K562 (cell line): ENCODE data around the gene KIRREL1. TPM values are rescaled to one million over a fixed set of nuclear protein-coding genes. Genes with fewer than 3 reads are reported as not detected.

Experiments
- ATAC-seq: fragments of 200-7000 bp; cut with Tn5 transposase; 3 replicates; pipeline ENCODE4 v1.9.1; 2020; ENCODE audit warnings: moderate library complexity
- BruUV-seq: library from RNA; stranded (reverse); fragments of 400-500 nt; replicated peaks from 2 replicates; lab custom pipeline; 2021; lab: Mats Ljungman, UMichigan
- CTCF ChIA-PET: fragments of 300-600 bp; formaldehyde crosslinking; extraction: SDS; loops from one replicate; lab custom pipeline; 2021; ENCODE audit warnings: low intra/inter-chr PET ratio; lab: Yijun Ruan, JAX
- POLR2A ChIA-PET: fragments of 300-600, 350-650 bp; sonication (Branson Sonifier 250); formaldehyde crosslinking; extraction: SDS; loops from one replicate; lab custom pipeline; 2021; ENCODE audit warnings: antibody characterized with exemption, inconsistent platforms; lab: Yijun Ruan, JAX
- DNase-seq, 4 experiments: peaks; one replicate each; pipeline versions ENCODE4 v3.0.0 to v3.0.0-alpha.2; 2011 to 2018; ENCODE audit warnings: low spot score in 3 of 4, mixed read lengths in 3 of 4; ENCODE audit errors: extremely low read depth in 1 of 4
- FAIRE-seq: peaks from 2 replicates; lab custom pipeline; 2011; peaks lifted over from hg19 to GRCh38; lab: Jason Lieb, UNC
- H2AFZ ChIP-seq: 2 replicates; pipeline ENCODE4 v1.6.0; 2011; ENCODE audit warnings: low read depth, low read length, control low read depth, inconsistent platforms
- H3K27ac ChIP-seq: fragments of 200-600 bp; 3 replicates; pipeline ENCODE4 v1.8.0; 2011; ENCODE audit warnings: low read depth, mild to moderate bottlenecking, control low read depth, inconsistent platforms, low read length, moderate library complexity, mixed read lengths; ENCODE audit errors: extremely low read depth
- H3K27me3 ChIP-seq, 2 experiments: fragments of 300-600 bp in 1 of 2; 2 replicates in 1 of 2; 3 replicates in 1 of 2; pipeline versions ENCODE4 v1.6.0 to v1.8.0; 2011; ENCODE audit warnings: inconsistent platforms in 2 of 2, low read length in 2 of 2, mild to moderate bottlenecking in 1 of 2, mixed read lengths in 1 of 2, moderate library complexity in 1 of 2; ENCODE audit not compliant: control insufficient read depth in 2 of 2, insufficient read depth in 2 of 2
- H3K36me3 ChIP-seq: fragments of 300-600 bp; 3 replicates; pipeline ENCODE4 v1.8.0; 2011; ENCODE audit warnings: mild to moderate bottlenecking, low read length, inconsistent platforms; ENCODE audit not compliant: control insufficient read depth, insufficient read depth
- H3K4me1 ChIP-seq, 2 experiments: fragments of 200-600 bp in 1 of 2; replicated peaks in 1 of 2; 2 replicates in 1 of 2; 3 replicates in 1 of 2; pipeline versions ENCODE4 v1.5.1 to v1.8.0; 2011; ENCODE audit warnings: inconsistent platforms in 2 of 2, low read length in 2 of 2, mild to moderate bottlenecking in 1 of 2, mixed read lengths in 1 of 2, moderate library complexity in 1 of 2; ENCODE audit not compliant: control insufficient read depth in 2 of 2, insufficient read depth in 2 of 2
- H3K4me2 ChIP-seq: 2 replicates; pipeline ENCODE4 v1.6.1; 2011; ENCODE audit warnings: low read length, control low read depth, inconsistent platforms, mixed read lengths; ENCODE audit not compliant: insufficient read depth
- H3K4me3 ChIP-seq: fragments of 200-600 bp; sonication (generic), shearing (Covaris generic); 2 replicates; pipeline ENCODE4 v1.5.1; 2016; ENCODE audit warnings: control low read depth, inconsistent platforms
- H3K79me2 ChIP-seq: fragments of 200-600 bp; 3 replicates; pipeline ENCODE4 v1.8.0; 2011; ENCODE audit warnings: low read length, inconsistent platforms; ENCODE audit not compliant: control insufficient read depth, insufficient read depth
- H3K9ac ChIP-seq, 2 experiments: 2 replicates each; pipeline versions ENCODE4 v1.6.0 to v1.6.1; 2011; ENCODE audit warnings: low read depth in 2 of 2, low read length in 2 of 2, control low read depth in 1 of 2, inconsistent platforms in 1 of 2, mild to moderate bottlenecking in 1 of 2, mixed read lengths in 1 of 2; ENCODE audit not compliant: insufficient read depth in 1 of 2
- H3K9me1 ChIP-seq: one replicate; pipeline ENCODE4 v1.6.0; 2011; ENCODE audit warnings: inconsistent platforms, mild to moderate bottlenecking, low read length, moderate library complexity; ENCODE audit not compliant: control insufficient read depth, insufficient read depth
- H3K9me3 ChIP-seq: replicated peaks from 2 replicates; pipeline ENCODE4 v1.5.1; 2011; ENCODE audit warnings: low read depth, low read length, inconsistent platforms; ENCODE audit not compliant: control insufficient read depth, insufficient read depth
- H4K20me1 ChIP-seq: replicated peaks from 2 replicates; pipeline ENCODE4 v1.6.1; 2011; ENCODE audit warnings: low read length, inconsistent platforms, mixed read lengths; ENCODE audit not compliant: control insufficient read depth, insufficient read depth
- ATF4 ChIP-seq: fragments of 450-650 bp; formaldehyde crosslinking; IDR thresholded peaks from 2 replicates; pipeline ENCODE4 v1.4.0; 2022; ENCODE audit warnings: mild to moderate bottlenecking, moderate library complexity
- ATF7 ChIP-seq: fragments of 450-650 bp; IDR thresholded peaks from 2 replicates; pipeline ENCODE4 v1.7.1; 2014; ENCODE audit warnings: mild to moderate bottlenecking, moderate library complexity
- BRD9 ChIP-seq: fragments of 450-650 bp; IDR thresholded peaks from 2 replicates; pipeline ENCODE4 v1.6.1; 2018; ENCODE audit warnings: low read depth; ENCODE audit not compliant: partially characterized antibody
- CEBPG ChIP-seq, 3 experiments: fragments of 200-800 bp in 1 of 3; sonication (Bioruptor generic) in 1 of 3; sonication (generic) in 1 of 3; formaldehyde crosslinking in 1 of 3; IDR thresholded peaks in 2 of 3; conservative IDR thresholded peaks in 1 of 3; 2 replicates each; pipeline versions ENCODE4 v1.6.1 to v1.8.0; 2016 to 2022; ENCODE audit warnings: missing compliant biosample characterization in 2 of 3, missing genetic modification characterization in 2 of 3, mild to moderate bottlenecking in 1 of 3, missing genetic modification reagents in 1 of 3
- CREB1 ChIP-seq, 2 experiments: sonication (generic) in 1 of 2; formaldehyde crosslinking in 1 of 2; IDR thresholded peaks; 2 replicates each; pipeline versions ENCODE4 v1.6.1 to v1.8.0; 2012 to 2022; ENCODE audit warnings: inconsistent platforms in 1 of 2, mild to moderate bottlenecking in 1 of 2, missing genetic modification reagents in 1 of 2, moderate library complexity in 1 of 2
- CREM ChIP-seq: IDR thresholded peaks from 2 replicates; pipeline ENCODE4 v1.6.1; 2014; ENCODE audit warnings: antibody characterized with exemption, low read depth
- FOXO4 ChIP-seq: fragments of 450-650 bp; formaldehyde crosslinking; IDR thresholded peaks from 2 replicates; pipeline ENCODE4 v1.4.0; 2020; ENCODE audit warnings: mild to moderate bottlenecking, moderate library complexity
- IFI16 ChIP-seq: fragments of 250-450 bp; sonication (Bioruptor Pico); IDR thresholded peaks from 2 replicates; pipeline ENCODE4 v2.1.2; 2022; ENCODE audit warnings: mild to moderate bottlenecking, inconsistent platforms
- RBM25 ChIP-seq: fragments of 200-400 bp; formaldehyde crosslinking; IDR thresholded peaks from 2 replicates; pipeline ENCODE4 v1.6.1; 2018; ENCODE audit warnings: low read length, low read depth, moderate library complexity; ENCODE audit not compliant: severe bottlenecking
- TAL1 ChIP-seq: fragments of 450-650 bp; IDR thresholded peaks from 2 replicates; pipeline ENCODE4 v1.6.1; 2016; ENCODE audit warnings: mild to moderate bottlenecking
- ZFP36 ChIP-seq: fragments of 150-350 bp; IDR thresholded peaks from 2 replicates; pipeline ENCODE4 v1.6.1; 2018; ENCODE audit warnings: low read length, low read depth; ENCODE audit not compliant: partially characterized antibody
- WGBS: fragments of 100-300 bp; shearing (Covaris generic); methylation state at CpG from one replicate; pipeline ENCODE4 v1.1.6; 2016; ENCODE audit warnings: low coverage, mixed read lengths; ENCODE audit not compliant: insufficient coverage; ENCODE audit errors: missing lambda C conversion rate; 5-methylcytosine and 5-hydroxymethylcytosine counted together
- in situ Hi-C: fragments of 300-500 bp; cut with MboI; formaldehyde crosslinking; loops from 4 replicates; pipeline ENCODE4 v1.15.0; 2018; ENCODE audit warnings: inconsistent platforms, mixed read lengths
- intact Hi-C: fragments of 100-400 bp; cut with micrococcal nuclease; formaldehyde crosslinking; loops from 2 replicates; pipeline ENCODE4 v1.14.2; 2022
- polyA plus RNA-seq, 8 experiments: library from polyadenylated mRNA; depleted of rRNA in 4 of 8; stranded (reverse) in 5 of 8; unstranded in 3 of 8; fragments of >200 nt; fragmentation: Nextera tagmentation in 2 of 8; fragmentation: Illumina TruSeq in 1 of 8; extraction: Ambion mirVana in 2 of 8; extraction: Trizol in 1 of 8; gene quantifications; 2 replicates each; pipeline versions ENCODE4 v1.2.1 to v1.2.3, GENCODE V29; 2011 to 2014; ENCODE audit warnings: inconsistent platforms in 1 of 8, missing spikeins in 1 of 8
- total RNA-seq, 7 experiments: library from RNA; depleted of rRNA in 6 of 7; stranded (reverse); fragments of >200 nt in 6 of 7; fragmentation: Illumina TruSeq in 2 of 7; extraction: Trizol in 2 of 7; gene quantifications; 2 replicates each; pipeline versions ENCODE4 v1.2.1 to v1.2.3, GENCODE V29; 2011 to 2021; ENCODE audit warnings: low replicate concordance in 1 of 7

The KIRREL1 gene
- total and polyA plus RNA-seq, 9 of the 15 experiments (the other 6 are each of a cell fraction or from before 2014, with no cell fraction given), result under 0.01 to 0.22 (median 0.03) TPM; not detected in 3

- TF ChIP-seq CEBPG (CRISPR knock-in tag; IDR thresholded peaks at IDR 0.05), result no peak
- no peak for TF ChIP-seq CEBPG (tag; conservative IDR thresholded peaks at IDR 0.05 in 1 of 2, IDR thresholded peaks at IDR 0.05 in 1 of 2)
- TF ChIP-seq ATF4 (CRISPR knock-in tag), result no peak
- no peak for TF ChIP-seq CREM
Measured at GRCh38 chr1:158084336-158084735, 90.9 kb downstream of the KIRREL1 start (continued).

- no peak overlapping the region for H3K4me3 ChIP-seq
- no peak overlapping the region for H3K9ac ChIP-seq
- DNase-seq (no peak), ATAC-seq (no peak), FAIRE-seq (no peak)
- CTCF ChIA-PET, result no interaction called here
- no peaks in the 10 kb centered on the region for H3K36me3 ChIP-seq
- intact Hi-C loops (no loop called here), in situ Hi-C loops (no loop called here)
- POLR2A ChIA-PET, result no interaction called here
- H3K4me2 ChIP-seq, result no peak overlapping the region
- no peaks in the 10 kb centered on the region for H3K9me1 ChIP-seq
- no peaks in the 10 kb centered on the region for H4K20me1 ChIP-seq
- no peak overlapping the region for H3K27ac ChIP-seq
- H2AFZ ChIP-seq, result no peak overlapping the region
- BruUV-seq, result no TSS peak
- TF ChIP-seq TAL1 (no peak), FOXO4 (CRISPR knock-in tag) (no peak), ATF7 (no peak), BRD9 (peak; percentile 79), CREB1 (IDR thresholded peaks at IDR 0.05) (no peak), CREB1 (CRISPR knock-in tag; IDR thresholded peaks at IDR 0.05) (no peak), ZFP36 (peak; percentile 66), IFI16 (CRISPR knock-in tag) (no peak), RBM25 (peak; percentile 86)
- H3K27me3 ChIP-seq, result peaks cover 7 to 12% of the 10 kb centered on the region in 2 experiments; a peak in 3 of 5 replicates
- H3K9me3 ChIP-seq, result no peaks in the 10 kb centered on the region
- 2% methylated on average over 4 of the region's 4 CpGs for WGBS
- H3K4me1 ChIP-seq, result no peaks in the 10 kb centered on the region
- no peaks in the 10 kb centered on the region for H3K79me2 ChIP-seq
Measured at GRCh38 chr1:158084747-158085146, 91.3 kb downstream of the KIRREL1 start.
